Activated gamma-delta T cell treated with anti-CD3 and anti-CD28 coated beads, Interleukin-2, amount 50 U/mL, for 16 hours (primary cell): ENCODE measurements around the gene PHTF1.
"Not testable (repeated sequence)": the region's sequence is repeated elsewhere in the genome, so short reads cannot be mapped to it uniquely, and the experiment has no call there.

Experiments
- DNase-seq: peaks from one replicate; pipeline ENCODE4 v3.0.0-alpha.2; 2020; ENCODE audit warnings: low read depth

PHTF1 gene

DNA sequence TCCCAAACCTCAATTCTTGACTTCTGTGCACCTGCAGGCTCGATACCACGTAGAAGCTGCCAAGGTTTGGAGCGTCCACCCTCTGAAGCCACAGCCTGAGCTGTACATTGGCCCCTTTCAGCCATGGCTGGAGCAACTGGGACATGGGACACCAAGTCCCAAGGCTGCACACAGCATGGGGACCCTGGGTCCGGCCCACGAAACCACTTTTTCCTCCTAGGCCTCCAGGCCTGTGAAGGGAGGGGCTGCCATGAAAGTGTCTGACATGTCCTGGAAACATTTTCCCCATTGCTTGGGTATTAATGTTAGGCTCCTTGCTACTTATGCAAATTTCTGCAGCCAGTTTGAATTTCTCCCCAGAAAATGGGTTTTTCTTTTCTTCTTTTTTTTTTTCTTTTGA, 40.7 kb downstream of the PHTF1 start:
- DNase-seq, result not testable (repeated sequence)

DNA sequence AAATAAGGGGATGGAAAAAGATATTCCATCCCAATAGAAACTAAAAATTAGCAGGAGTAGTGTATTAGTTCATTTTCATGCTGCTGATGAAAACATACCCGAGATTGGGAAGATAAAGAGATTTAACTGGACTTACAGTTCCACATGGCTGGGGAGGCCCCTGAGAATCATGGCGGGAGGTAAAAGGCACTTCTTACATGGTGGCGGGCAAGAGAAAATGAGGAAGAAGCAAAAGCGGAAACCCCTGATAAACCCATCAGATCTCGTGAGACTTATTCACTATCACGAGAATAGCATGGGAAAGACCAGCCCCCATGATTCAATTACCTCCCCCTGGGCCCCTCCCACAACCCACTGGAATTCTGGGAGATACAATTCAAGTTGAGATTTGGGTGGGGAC, 41.8 kb downstream of the PHTF1 start:
- not testable (repeated sequence) for DNase-seq

DNA sequence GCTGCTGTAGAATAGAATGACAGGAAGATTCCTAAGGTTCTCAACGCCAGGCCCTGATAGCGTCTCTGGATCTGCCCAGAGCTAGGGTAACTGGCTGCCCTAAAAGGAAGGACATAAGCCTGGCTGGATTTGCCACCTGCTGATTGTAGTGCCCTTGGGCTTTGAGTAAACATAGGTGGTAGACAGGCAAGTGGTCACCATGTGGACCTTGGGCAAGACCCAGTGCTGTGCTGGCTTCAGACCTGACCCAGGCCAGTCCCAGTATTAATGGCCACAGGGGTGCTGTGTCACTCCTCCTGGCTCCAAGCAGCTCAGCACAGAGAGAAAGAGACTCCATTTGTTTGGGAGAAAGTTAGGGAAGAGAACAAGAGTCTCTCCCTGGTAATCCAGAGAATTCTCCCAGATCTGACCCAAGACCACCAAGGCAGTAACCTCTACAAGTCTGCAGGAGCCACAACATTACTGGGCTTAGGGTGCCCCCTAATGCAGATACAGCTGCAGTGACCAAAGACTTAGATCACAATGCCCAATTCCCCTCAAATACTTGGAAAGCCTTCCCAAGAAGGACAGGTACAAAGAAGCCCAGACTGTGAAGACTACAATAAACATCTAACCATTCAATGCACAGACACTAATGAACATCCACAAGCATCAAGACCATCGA, 44.5 kb downstream of the PHTF1 start:
- DNase-seq, result no peak

DNA sequence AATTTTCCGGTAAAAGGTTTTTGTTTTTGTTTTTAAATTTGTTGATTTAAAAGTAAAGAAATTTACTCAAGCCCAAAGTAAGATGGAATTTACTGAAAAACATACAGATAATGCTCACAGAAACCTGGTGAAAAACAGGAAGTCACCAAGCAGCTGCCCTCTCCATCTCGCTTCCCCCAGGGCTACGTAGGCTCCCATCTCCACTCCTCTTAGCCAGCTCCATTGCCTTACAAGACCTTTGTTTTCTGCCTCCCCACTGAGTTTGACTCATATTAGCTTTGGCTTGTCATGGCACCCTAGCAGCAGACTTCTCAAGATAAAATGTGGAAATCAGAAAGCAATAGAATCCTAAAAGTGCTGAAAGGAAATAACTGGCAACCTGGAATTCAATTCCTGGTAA, 57.9 kb downstream of the PHTF1 start:
- DNase-seq, result no peak

DNA sequence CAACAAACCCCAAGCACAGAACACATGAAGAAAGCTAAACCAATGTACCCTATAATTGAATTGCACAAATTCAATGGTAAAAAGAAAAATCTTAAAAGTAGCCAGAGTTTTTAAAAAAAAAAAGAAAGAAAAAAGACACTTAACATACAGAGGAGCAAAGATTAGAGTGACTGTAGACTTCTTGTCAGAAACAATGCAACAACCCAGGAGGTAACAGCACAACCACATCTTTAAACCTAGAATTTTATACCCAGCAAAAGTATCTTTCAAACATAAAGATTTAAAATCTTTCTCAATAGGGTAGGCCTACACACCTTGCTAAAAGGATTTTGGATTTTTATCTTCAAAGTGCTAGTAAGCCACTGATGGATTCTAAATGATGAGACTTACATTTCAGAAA, 64.4 kb downstream of the PHTF1 start:
- DNase-seq, result no peak

DNA sequence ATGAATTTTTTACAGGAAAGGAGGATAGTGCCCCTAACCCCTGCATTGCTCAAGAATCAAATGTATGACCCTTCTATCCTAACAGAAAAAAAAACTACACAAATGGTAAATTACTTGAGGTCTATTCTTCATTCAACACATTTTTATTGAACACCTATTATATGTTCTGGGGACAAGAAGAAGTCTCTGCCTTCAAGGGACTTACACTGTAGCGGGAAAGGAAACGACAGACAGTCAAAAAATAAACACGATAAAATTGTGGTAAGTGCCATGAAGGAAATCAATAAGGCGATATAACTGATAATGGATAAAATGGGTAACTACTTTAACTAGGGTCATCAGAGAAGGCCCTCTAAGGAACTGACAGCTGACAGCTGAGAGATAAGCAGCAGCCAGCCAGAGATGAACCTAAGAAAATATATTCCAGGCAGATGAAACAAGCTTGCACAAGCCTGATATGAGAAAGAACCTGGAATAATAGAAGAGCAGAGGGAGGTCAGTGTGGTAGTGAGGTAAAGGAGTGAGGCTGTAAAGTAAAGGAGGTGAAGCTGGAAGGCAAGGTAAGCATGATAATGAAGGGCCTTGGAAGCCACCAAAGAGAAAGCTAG, 66.4 kb downstream of the PHTF1 start:
- DNase-seq, result no peak

DNA sequence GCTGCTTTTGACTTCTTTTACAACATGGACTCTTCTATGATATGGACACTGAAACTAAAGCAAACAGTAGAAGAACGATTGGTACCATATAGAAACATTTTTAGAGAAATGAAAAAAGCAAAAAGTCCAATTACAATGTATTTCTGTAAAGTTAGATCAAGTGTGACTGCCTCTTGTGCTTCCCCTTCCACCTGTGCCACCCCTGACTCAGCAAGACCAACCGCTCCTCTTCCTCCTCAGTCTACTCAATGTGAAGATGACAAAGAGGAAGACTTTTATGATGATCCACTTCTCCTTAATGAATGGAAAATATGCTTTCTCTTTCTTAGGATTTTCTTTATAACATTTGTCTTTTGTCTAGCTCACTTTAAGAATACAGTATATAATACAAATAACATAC, 66.9 kb downstream of the PHTF1 start:
- DNase-seq, result no peak

DNA sequence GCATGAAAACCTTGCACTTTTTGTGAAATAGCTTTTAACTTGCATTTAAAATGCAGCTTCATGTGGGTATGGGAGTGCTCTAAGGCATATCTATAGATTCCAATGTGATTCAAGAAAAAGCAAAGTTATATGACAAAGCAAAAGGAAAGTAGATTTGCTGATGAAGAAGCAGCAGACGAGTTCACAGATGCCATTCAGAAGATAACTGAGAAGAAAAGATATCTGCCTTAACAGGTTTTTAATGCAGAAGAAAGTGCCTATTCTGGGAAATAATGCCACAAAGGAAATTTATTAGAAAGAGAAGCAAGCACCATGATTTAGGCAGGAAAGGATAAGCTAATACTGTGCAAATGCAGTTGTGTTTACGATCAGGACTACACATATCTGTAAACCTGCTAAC, 68.1 kb downstream of the PHTF1 start:
- no peak for DNase-seq

DNA sequence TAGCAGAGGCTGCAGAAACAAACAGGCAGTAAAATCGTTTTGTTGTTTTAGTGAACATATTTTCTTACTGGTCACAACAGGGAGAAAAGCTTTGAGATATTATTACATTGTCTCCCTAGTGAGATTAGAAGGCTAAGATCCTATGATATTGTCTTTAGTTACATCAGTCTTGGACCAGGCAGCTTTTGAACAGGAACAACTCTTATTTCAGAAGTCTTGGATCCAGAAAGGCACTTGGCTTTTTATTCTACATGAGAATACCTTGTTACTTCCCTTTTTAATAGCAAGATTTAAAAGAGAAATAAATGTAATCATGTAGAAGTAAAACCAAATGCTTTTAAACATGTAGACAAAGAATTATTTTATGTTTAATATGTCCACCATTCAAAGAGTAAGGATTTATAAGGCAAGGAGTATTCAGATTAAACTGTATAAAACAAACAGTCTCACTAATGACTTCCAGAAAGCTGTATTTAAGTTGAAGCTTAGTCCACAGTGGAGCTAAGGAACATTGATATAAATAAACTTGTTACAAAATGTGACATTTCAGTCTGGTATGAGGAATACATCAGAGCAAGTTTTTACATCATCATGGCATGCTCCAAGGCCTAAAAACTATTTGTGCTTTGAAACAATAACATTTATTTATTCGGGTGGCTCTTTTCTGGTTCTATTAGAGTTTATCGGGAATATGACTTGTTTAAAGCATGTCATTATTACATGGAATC, 72.2 kb downstream of the PHTF1 start:
- DNase-seq, result no peak

DNA sequence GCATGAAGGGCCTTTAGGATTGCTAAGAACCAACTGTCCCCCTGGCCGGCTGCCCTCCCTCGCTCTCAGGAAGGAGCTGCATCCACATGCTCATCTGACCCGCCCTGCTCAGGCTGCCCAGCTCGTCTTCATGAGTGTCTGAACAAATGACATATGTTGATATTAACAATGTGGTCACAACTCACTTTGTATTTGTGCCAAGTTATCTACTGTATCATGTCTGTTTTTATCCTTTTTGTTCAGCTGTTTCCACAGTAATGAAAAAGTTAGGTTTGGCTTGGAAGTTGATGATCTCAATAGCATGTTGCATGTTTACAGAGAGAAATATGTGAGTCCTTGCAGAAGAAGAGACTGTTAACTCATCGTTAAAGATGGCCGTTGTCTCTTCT, 75.1 kb downstream of the PHTF1 start:
- DNase-seq, result no peak

DNA sequence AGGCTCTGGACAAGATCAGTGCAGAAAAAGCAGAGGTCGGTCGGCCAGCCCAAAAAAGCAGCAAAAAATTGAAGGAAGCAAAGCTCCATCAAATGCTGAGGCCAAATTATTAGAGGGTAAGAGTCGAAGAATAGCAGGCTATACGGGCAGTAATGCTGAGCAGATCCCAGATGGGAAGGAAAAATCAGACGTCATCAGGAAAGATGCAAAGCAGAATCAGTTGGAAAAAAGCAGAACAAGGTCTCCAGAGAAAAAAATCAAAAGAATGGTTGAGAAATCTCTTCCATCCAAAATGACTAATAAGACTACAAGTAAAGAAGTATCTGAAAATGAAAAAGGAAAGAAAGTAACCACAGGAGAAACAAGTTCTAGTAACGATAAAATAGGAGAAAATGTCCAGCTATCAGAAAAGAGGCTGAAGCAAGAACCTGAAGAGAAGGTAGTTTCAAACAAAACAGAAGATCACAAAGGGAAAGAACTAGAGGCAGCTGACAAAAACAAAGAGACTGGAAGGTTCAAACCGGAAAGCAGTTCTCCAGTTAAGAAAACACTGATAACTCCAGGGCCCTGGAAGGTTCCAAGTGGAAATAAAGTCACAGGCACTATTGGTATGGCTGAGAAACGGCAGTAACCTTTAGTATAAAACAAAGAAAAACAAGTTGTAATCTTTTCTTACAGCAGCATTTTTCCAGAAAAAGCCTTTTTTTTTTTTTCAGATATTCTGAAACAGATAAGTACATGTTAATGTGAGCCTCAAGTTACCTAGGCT, 75.7 kb downstream of the PHTF1 start:
- DNase-seq, result no peak

DNA sequence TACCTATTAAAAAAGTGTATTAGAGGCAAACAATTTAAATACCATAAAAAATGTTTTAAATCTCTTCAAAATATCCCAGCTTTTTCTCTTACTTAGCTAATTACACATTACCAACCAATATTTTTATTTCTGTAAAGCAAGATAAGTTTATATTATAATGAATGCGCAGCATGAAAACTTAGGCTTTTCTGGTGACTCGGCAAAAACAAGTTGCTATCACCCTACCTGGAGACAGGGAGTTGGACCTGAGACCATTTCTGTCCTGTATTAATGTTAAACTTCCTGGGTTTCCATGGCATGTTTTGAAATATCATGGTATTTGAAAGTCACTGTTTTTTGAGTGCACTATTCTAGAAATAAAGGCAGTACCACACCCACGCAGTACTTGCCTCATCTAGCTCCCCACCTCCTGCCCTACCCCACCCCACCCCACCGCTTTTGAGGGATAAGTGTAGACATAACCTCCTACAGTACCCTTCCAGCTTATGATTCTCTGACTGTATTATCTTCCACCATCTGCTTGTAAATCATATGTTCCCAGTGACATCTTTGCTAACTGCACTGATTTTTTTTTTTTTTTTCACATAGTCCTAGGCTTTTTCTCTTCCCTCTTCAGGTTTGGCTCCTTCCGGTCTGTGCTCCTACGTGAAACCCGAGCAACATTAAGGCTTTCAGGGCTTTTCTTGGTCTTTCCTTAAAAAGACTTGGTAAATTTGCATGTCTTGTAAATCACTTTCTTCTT, 77.5 kb downstream of the PHTF1 start:
- DNase-seq, result no peak

DNA sequence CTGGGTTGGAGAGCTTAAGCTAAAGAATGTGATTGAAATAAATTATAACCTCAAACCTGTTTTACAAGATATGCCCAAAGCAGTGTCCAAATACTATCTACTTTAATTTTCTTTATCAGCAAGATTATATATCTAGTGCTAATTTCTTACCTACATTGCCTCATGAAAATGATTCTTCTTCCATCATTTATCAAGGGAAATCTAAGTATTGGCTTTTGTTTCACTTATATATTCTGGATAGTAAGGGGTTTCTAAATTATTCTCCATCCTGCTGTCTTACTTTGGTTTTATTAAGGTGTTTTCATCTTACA, 81.2 kb downstream of the PHTF1 start:
- DNase-seq, result no peak

DNA sequence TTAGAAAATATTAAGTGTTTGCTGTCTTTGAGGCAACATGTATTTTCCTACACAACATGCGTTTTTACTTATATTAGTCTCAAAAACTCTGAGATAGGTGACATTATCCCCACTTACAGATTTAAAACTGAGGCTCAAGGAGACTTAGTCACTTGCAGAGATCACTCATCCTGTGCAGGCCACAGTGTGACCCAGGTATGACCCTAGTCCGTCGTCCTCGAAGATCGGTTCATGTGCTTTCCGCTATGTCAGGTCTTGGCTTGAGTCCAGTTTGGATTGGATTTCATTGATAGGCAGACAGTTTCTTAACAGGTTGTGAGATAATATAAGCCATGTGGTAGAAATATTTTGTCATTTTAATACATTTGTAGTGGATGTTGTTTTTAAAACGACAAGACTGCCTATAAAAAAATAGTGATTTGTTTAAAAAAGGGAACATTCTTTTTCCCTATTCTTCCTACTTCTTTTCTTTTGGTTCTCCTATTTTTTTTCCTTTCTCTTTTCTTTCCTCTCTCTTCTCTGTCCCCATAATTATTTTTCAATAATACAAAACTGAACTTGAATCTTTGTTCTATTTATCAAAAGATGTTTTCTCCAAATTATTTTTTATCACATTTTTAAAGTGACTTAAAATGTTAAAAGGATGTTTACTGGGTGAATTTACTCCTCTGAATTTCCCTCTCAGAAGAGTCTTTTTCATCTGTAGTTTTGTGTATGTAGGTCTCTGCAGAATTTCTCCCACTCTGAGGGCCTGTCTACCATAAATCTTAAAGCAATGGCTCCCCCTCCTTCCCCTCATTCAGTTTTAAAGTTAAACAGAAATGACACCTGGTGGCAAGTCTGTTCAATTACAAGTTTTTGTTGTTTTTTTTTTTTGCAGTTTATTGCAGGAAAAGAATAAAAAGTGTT, 81.8 kb downstream of the PHTF1 start:
- no peak for DNase-seq

DNA sequence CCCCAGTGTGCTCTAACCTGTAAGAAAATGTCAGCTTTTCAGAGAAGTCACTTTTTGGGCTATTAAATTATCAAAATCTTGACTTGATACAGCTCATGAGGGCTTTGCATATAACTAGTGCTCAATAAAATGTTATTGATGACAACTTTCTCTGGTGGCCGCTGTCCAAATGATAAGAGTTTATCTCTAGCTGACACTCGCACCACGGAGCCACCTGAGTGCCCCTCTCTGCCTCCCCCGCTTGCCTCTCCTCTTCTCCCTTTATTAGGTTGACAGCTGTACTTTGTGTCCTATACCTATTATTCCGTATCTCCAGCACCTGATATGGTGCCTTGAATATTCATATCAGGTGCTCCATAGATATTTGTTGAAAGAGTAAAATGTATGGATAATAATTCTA, 82.8 kb downstream of the PHTF1 start:
- DNase-seq, result no peak

DNA sequence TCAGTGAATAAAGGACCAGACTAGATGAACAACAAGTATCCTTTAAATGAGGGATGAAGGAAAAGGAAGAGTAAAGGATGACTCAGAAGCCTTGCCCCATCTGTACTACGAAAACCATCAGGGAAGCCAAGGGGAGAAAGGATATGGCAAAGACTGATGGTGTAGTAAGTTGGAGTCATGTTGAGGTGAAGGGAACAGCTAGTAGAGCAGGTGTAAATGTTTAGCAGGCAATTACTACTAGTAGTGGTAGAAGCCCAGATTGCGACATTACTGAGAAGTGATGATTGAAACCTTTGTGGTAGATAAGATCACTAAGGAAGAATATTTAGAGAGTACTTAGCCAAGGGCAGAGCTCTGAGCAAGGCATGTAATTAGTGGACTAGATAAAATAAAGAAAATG, 84.0 kb downstream of the PHTF1 start:
- DNase-seq, result no peak

DNA sequence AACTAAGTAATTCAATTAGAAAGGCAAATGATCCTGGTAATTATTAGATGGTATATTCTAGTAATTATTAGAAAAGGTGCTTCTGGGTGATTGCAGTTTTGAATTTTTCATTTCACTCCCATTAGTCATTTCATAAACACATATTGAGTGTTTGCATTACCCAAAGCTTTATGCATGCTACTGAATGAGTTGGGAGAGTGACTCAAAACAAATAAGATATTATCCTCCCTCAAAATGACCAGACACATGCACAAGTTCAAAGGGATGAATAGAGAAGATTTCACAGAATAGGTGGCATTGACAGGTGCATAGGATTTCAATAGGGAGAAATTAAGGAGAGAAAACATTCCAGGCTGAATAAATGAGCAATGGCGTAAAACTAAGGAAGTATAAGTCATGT, 84.7 kb downstream of the PHTF1 start:
- no peak for DNase-seq

DNA sequence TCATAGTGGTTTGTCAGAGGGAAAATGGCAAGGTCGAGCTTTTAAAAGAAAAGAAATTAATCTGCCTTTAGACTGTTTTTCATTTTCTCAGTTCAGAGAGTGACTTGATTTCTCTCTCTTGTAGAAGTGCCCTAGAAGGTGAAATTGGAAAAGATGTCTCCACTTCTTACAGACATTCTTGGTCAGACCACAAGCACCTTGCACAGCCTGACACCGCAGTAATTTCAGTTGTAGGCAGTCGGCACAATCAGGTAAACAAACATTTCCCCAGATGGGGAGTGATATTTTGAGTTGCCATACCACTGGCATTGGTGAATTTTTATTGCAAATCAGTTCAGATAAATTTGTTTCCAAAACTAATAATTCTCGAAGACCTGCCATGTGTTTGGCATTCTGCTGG, 86.8 kb downstream of the PHTF1 start:
- DNase-seq, result no peak

DNA sequence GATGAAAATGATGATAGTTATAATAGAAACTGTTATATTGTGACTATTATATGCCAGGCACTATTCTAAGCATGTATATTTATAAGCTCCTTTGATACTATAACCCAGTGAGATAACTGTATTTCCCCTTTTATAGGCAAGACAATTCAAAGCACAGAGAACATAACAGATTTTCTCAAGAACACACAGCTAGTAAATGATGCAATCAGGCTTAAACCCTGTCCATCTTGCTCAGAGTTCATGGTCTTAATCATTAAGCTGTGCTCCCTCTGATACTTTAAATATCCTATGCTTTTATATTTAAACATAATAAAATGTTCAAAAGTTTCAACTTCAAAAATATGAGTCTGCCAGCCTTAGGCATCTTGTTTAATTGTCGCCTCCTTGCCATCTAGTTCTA, 88.6 kb downstream of the PHTF1 start:
- no peak for DNase-seq

DNA sequence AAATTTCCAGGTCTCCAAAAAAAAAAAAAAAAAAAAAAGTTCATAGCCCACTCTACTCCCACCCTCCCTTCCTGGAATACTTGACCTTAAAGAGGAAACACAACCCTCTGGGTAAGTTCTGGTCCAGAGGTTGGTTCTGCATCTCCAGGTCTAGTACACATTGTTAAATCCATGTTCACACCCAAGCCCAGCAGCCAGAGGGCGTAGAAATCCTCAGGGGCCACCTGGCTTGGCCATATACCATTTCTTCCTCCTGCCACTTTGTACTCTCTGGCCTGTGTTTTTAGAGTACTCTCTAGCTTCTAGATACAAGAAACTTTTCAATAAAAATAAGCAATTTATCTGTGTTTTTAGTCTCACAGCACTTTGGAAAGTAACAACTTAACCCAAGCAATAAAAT, 89.3 kb downstream of the PHTF1 start:
- DNase-seq, result no peak

DNA sequence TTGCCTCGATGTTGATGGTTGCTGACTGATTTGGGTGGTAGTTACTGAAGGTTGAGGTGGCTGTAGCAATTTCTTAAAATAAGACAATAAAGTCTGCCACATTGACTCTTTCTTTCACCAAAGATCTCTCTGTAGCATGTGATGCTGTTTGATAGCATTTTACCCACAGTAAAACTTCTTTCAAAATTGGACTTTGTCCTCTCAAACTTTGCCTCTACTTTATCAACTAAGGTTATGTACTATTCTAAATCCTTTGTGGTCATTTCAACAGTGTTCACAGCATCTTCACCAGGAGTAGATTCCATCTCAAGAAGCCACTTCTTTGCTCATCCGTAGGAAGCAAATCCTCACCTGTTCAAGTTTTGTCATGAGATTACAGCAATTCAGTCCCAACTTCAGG, 93.2 kb downstream of the PHTF1 start:
- no peak for DNase-seq
